Astrocyte (in vitro differentiated cells and primary cell): ENCODE data around the gene MB. TPM values are rescaled to one million over a fixed set of nuclear protein-coding genes. Genes with fewer than 3 reads are reported as not detected.

Experiments used
- DNase-seq: peaks from one replicate; pipeline ENCODE4 v3.0.0-alpha.2; 2010; ENCODE audit warnings: low read depth
- FAIRE-seq: peaks from 2 replicates; lab custom pipeline; 2011; peaks lifted over from hg19 to GRCh38; lab: Jason Lieb, UNC
- H2AFZ ChIP-seq: 2 replicates; pipeline ENCODE4 v1.6.0; 2012; ENCODE audit warnings: low read depth, low read length, inconsistent platforms
- H3K27ac ChIP-seq: 2 replicates; pipeline ENCODE4 v1.5.1; 2011; ENCODE audit warnings: low read depth, low read length, inconsistent platforms
- H3K27me3 ChIP-seq: 2 replicates; pipeline ENCODE4 v1.6.0; 2011; ENCODE audit warnings: low read length, inconsistent platforms; ENCODE audit not compliant: insufficient read depth
- H3K36me3 ChIP-seq: 2 replicates; pipeline ENCODE4 v1.5.1; 2011; ENCODE audit warnings: low read length, inconsistent platforms; ENCODE audit not compliant: insufficient read depth
- H3K4me1 ChIP-seq: 2 replicates; pipeline ENCODE4 v1.5.1; 2011; ENCODE audit warnings: low read length, inconsistent platforms; ENCODE audit not compliant: insufficient read depth
- H3K4me2 ChIP-seq: 2 replicates; pipeline ENCODE4 v1.6.0; 2012; ENCODE audit warnings: low read length, inconsistent platforms
- H3K4me3 ChIP-seq: 2 replicates; pipeline ENCODE4 v1.5.1; 2011; ENCODE audit warnings: low read depth, mild to moderate bottlenecking, low read length, inconsistent platforms; ENCODE audit not compliant: insufficient read depth
- H3K79me2 ChIP-seq: 2 replicates; pipeline ENCODE4 v1.6.0; 2012; ENCODE audit warnings: mild to moderate bottlenecking, low read length, inconsistent platforms; ENCODE audit not compliant: insufficient read depth
- H3K9ac ChIP-seq: 2 replicates; pipeline ENCODE4 v1.6.0; 2012; ENCODE audit warnings: mild to moderate bottlenecking, low read length, inconsistent platforms
- H3K9me3 ChIP-seq: 2 replicates; pipeline ENCODE4 v1.5.1; 2012; ENCODE audit warnings: low read depth, mild to moderate bottlenecking, low read length, inconsistent platforms; ENCODE audit not compliant: insufficient read depth
- H4K20me1 ChIP-seq: 2 replicates; pipeline ENCODE4 v1.6.0; 2012; ENCODE audit warnings: low read length, inconsistent platforms; ENCODE audit not compliant: insufficient read depth
- H3K27ac Mint-ChIP-seq: one replicate; pipeline ENCODE4 v1.8.0; 2021; ENCODE audit warnings: mild to moderate bottlenecking, mixed read lengths; ENCODE audit not compliant: unreplicated experiment
- H3K27me3 Mint-ChIP-seq: one replicate; pipeline ENCODE4 v1.8.0; 2021; ENCODE audit warnings: low read depth, mixed read lengths; ENCODE audit not compliant: unreplicated experiment
- H3K36me3 Mint-ChIP-seq: one replicate; pipeline ENCODE4 v1.8.0; 2021; ENCODE audit warnings: low read depth, mixed read lengths; ENCODE audit not compliant: unreplicated experiment
- H3K4me1 Mint-ChIP-seq: one replicate; pipeline ENCODE4 v1.8.0; 2021; ENCODE audit warnings: low read depth, mixed read lengths; ENCODE audit not compliant: unreplicated experiment
- H3K4me3 Mint-ChIP-seq: one replicate; pipeline ENCODE4 v1.8.0; 2021; ENCODE audit warnings: mild to moderate bottlenecking, moderate library complexity, mixed read lengths; ENCODE audit not compliant: unreplicated experiment
- H3K9me3 Mint-ChIP-seq: one replicate; pipeline ENCODE4 v1.8.0; 2021; ENCODE audit warnings: mild to moderate bottlenecking, mixed read lengths; ENCODE audit not compliant: unreplicated experiment
- EZH2 ChIP-seq: IDR thresholded peaks from 2 replicates; pipeline ENCODE4 v1.6.1; 2012; ENCODE audit warnings: mild to moderate bottlenecking, low read length, inconsistent platforms; ENCODE audit not compliant: insufficient read depth
- total RNA-seq: library from RNA; stranded (reverse); gene quantifications from 2 replicates; pipeline ENCODE4 v1.2.1, GENCODE V29; 2021
- TF ChIP-seq, protein P1 (sequence below): IDR thresholded peaks from 2 replicates; pipeline ENCODE4 v1.5.1; 2011; ENCODE audit warnings: low read depth, mild to moderate bottlenecking, inconsistent platforms, low read length, moderate library complexity; ENCODE audit not compliant: insufficient read depth

Gene MB
- total RNA-seq, 1 donor from 2014 or later: not detected

DNA sequence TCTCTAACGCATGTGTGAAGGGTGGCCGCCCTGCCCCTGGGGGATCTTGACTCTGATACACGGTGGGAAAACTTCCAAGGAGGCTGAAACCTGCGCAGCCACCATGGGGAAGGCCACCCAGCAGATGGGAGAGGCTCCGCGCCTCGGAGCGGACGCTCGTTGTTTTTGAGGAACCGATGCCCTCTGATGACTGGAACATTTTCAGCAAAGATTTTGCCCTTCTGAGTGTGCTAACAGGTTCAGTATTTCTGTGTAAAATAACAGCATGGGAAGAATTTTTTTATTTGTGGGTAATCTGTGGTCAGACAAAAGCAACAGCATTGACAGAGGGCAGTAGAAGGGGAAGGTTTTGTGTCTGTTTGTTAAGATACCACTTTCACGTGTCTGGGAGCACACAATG lies 16.7 kb downstream of the MB start:
- Histone ChIP-seq H3K9ac (no peak overlapping the region), H3K79me2 (no peaks in the 10 kb centered on the region), H3K4me2 (no peak overlapping the region), H3K27me3 (no peaks in the 10 kb centered on the region), H3K36me3 (no peaks in the 10 kb centered on the region), H4K20me1 (no peaks in the 10 kb centered on the region), H3K4me3 (no peak overlapping the region), H3K4me1 (peaks cover 18% of the 10 kb centered on the region), H3K9me3 (no peaks in the 10 kb centered on the region), H3K27ac (no peak overlapping the region), H2AFZ (no peak overlapping the region)
- Mint-ChIP-seq H3K27me3 (peaks cover 11% of the 10 kb centered on the region), H3K4me3 (no peak overlapping the region), H3K4me1 (peaks cover 13% of the 10 kb centered on the region), H3K27ac (no peak overlapping the region), H3K36me3 (no peaks in the 10 kb centered on the region), H3K9me3 (no peaks in the 10 kb centered on the region)
- DNase-seq: no peak
- FAIRE-seq: no peak
- no peak for TF ChIP-seq EZH2
- TF ChIP-seq, protein P1, sequence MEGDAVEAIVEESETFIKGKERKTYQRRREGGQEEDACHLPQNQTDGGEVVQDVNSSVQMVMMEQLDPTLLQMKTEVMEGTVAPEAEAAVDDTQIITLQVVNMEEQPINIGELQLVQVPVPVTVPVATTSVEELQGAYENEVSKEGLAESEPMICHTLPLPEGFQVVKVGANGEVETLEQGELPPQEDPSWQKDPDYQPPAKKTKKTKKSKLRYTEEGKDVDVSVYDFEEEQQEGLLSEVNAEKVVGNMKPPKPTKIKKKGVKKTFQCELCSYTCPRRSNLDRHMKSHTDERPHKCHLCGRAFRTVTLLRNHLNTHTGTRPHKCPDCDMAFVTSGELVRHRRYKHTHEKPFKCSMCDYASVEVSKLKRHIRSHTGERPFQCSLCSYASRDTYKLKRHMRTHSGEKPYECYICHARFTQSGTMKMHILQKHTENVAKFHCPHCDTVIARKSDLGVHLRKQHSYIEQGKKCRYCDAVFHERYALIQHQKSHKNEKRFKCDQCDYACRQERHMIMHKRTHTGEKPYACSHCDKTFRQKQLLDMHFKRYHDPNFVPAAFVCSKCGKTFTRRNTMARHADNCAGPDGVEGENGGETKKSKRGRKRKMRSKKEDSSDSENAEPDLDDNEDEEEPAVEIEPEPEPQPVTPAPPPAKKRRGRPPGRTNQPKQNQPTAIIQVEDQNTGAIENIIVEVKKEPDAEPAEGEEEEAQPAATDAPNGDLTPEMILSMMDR: no peak

- FAIRE-seq (no peak), DNase-seq (no peak)
- Histone ChIP-seq H3K27me3 (no peaks in the 10 kb centered on the region), H4K20me1 (no peaks in the 10 kb centered on the region), H3K4me2 (no peak overlapping the region), H3K9ac (no peak overlapping the region), H3K9me3 (no peaks in the 10 kb centered on the region), H3K27ac (no peak overlapping the region), H3K36me3 (no peaks in the 10 kb centered on the region), H3K79me2 (no peaks in the 10 kb centered on the region), H2AFZ (no peak overlapping the region), H3K4me3 (no peak overlapping the region), H3K4me1 (peaks cover 8% of the 10 kb centered on the region)
- no peaks in the 10 kb centered on the region for H3K9me3 Mint-ChIP-seq
- TF ChIP-seq EZH2: no peak
- TF ChIP-seq, protein P1: no peak
- H3K4me1 Mint-ChIP-seq: peaks cover 4% of the 10 kb centered on the region
- peaks cover 11% of the 10 kb centered on the region for H3K27me3 Mint-ChIP-seq
- H3K27ac Mint-ChIP-seq: no peak overlapping the region
- no peaks in the 10 kb centered on the region for H3K36me3 Mint-ChIP-seq
- H3K4me3 Mint-ChIP-seq: no peak overlapping the region
These were observed 17.8 kb downstream of the MB start for GRCh38 chr22:35599364-35599763.

- Histone ChIP-seq H3K9ac (no peak overlapping the region), H3K27me3 (peaks cover 3% of the 10 kb centered on the region), H3K4me1 (peaks cover 6% of the 10 kb centered on the region), H3K27ac (no peak overlapping the region), H3K4me2 (no peak overlapping the region), H3K36me3 (no peaks in the 10 kb centered on the region), H2AFZ (no peak overlapping the region), H3K4me3 (no peak overlapping the region), H3K79me2 (no peaks in the 10 kb centered on the region), H3K9me3 (no peaks in the 10 kb centered on the region), H4K20me1 (no peaks in the 10 kb centered on the region)
- peaks cover 11% of the 10 kb centered on the region for H3K27me3 Mint-ChIP-seq
- TF ChIP-seq, protein P1: no peak
- TF ChIP-seq EZH2: no peak
- DNase-seq: no peak
- no peak overlapping the region for H3K27ac Mint-ChIP-seq
- no peak for FAIRE-seq
- H3K9me3 Mint-ChIP-seq: no peaks in the 10 kb centered on the region
- no peaks in the 10 kb centered on the region for H3K4me1 Mint-ChIP-seq
- H3K36me3 Mint-ChIP-seq: no peaks in the 10 kb centered on the region
- no peak overlapping the region for H3K4me3 Mint-ChIP-seq
These were observed 18.8 kb downstream of the MB start for GRCh38 chr22:35598396-35598710.
